Stimulated activated memory B cell treated with anti-CD40 and anti-IgM and Interleukin-4, amounts not matched to agents 10 μg/mL and 1 μg/mL and 100 μg/mL, for 72 hours (primary cell): ENCODE measurements around the gene CXCR6.

Experiments
- ATAC-seq: fragments of 150-1000 bp; cut with Tn5 transposase; 2 replicates; pipeline ENCODE4 v1.10.0; 2021
- H3K27ac Mint-ChIP-seq: one replicate; pipeline ENCODE4 v1.8.0; 2022; ENCODE audit warnings: mild to moderate bottlenecking, mixed read lengths
- H3K27me3 Mint-ChIP-seq: one replicate; pipeline ENCODE4 v1.8.0; 2022; ENCODE audit warnings: mixed read lengths
- H3K36me3 Mint-ChIP-seq: one replicate; pipeline ENCODE4 v1.8.0; 2022; ENCODE audit warnings: mixed read lengths
- H3K4me1 Mint-ChIP-seq: one replicate; pipeline ENCODE4 v1.8.0; 2022; ENCODE audit warnings: mixed read lengths
- H3K4me3 Mint-ChIP-seq: one replicate; pipeline ENCODE4 v1.8.0; 2022; ENCODE audit warnings: mild to moderate bottlenecking, moderate library complexity, mixed read lengths
- H3K9me3 Mint-ChIP-seq: one replicate; pipeline ENCODE4 v1.8.0; 2022; ENCODE audit warnings: mixed read lengths

Gene CXCR6

GRCh38 chr3:45915059-45915439, 28.2 kb upstream of the CXCR6 start:
- Mint-ChIP-seq H3K36me3 (peaks cover 7% of the 10 kb centered on the region), H3K4me1 (peaks cover 35% of the 10 kb centered on the region), H3K27me3 (no peaks in the 10 kb centered on the region), H3K27ac (peak overlapping the region; percentile 65), H3K9me3 (no peaks in the 10 kb centered on the region), H3K4me3 (no peak overlapping the region)
- no peak for ATAC-seq

DNA sequence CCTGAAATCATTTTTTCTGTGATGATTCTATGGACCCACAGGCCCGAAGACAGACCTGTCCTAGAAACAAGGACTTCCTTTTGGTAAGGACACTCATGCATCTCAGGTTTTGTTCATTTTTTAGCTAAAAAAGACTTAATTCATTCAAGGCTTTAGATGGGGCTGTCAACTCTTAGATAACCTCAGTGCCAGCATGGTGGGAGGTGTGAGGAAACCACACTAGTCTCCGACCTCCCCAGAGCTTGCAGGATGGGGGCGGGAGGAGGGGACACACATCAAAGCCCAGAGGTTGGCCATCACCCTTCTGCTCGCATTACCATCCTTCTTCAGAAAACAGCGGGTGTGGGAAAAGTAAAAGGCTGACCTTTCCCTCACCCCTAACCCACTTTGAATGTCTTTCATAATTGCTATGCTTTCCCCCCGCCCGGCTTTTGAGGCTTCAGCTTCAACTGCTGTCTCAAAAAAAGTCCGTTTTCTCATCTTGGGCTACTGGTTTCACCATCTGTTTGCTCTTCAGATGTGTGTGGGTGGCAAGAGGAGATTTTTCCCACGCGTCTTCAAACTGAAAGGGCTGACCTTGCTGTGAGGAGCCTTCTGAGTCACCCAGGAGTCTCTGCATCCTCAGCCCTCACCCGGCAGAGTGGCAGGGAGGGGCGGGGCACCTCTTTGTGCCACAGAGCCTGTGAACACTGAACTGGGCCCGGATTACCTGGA, 27.6 kb upstream of the CXCR6 start:
- H3K4me3 Mint-ChIP-seq: peak overlapping the region; percentile 34
- H3K4me1 Mint-ChIP-seq: peaks cover 31% of the 10 kb centered on the region
- peak overlapping the region; percentile 65 for H3K27ac Mint-ChIP-seq
- H3K27me3 Mint-ChIP-seq: no peaks in the 10 kb centered on the region
- H3K36me3 Mint-ChIP-seq: peaks cover 13% of the 10 kb centered on the region
- H3K9me3 Mint-ChIP-seq: no peaks in the 10 kb centered on the region
- ATAC-seq: peak; percentile 93

DNA sequence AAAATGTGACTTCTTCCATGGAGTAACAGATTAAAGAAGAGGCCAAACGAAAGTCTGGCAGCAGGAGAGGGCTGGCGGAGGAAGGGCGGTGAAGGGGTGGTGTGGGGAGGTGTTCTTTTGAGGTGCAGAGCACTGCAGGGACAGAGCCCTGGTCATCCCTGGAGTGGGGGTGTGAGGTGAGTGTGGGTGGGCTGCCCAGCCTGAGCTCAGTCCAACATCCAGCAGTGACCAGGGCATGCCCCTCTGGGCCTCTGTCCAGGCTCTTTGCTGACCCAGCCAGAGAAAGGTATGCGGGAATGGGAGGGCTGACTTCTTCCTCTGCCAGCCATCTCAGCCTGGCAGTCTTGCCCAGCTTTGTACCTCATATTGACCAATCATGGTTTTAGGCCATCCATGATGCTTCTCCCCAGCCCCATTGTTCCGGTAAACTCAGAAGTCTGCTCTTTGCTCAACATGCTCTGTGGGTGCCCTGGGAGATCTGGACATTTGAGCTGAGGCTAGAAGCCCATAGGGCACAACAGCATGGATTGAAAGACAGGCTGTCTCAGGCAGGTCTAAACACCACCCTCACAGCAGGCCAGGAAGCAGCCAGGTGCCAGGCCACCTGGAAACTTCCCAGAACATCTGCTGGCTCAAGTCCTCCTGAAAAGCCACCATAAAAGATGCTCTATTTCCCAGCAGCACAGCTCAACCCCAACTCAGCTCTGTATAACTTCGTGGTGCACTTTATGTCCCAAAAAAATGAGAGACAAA, 25.9 kb upstream of the CXCR6 start:
- Mint-ChIP-seq H3K27me3 (no peaks in the 10 kb centered on the region), H3K9me3 (no peaks in the 10 kb centered on the region), H3K27ac (no peak overlapping the region), H3K36me3 (peaks cover 29% of the 10 kb centered on the region), H3K4me3 (no peak overlapping the region), H3K4me1 (peaks cover 31% of the 10 kb centered on the region)
- no peak for ATAC-seq

DNA sequence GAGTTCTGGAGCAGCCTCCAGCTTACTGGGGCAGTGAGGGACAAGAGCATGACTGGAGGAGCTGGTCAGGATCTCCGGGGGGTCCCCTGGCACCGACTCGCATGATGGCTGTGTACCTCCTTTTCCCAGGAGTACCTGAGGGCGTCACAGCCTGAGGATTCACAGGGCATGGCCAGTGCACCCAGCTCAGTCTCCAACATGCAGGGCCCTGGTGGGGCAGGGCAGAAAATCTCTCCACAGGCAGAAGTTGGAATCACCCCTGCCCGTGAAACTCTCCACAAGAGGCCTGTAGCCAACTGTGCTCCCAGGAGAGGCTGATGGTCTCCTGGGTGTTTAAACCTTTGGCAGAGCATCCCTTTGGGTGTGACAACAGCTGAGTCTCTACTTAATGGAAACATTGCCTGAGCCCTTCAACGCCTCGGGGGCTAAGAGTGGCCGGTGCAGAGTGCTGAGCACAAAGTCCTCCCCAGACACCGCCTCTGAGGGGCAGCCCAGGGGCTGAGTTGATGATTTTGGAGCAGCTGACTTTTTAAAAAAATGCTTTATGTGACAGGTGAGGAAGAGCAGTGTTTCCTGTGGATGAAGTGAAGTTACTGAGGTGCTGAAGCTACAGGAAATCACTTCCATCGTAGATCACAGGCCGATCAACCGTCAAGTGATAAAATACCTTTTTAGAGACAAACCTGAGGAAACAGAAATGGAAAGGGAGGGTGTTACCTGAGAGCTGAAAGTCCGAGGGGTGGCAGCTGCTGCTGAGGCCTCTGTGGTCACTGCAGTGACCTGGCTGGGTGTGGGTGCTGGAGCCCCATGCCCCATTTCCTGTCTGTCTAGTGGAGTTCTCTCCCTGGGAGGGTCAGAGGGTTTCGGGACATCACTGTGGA, 21.9 kb upstream of the CXCR6 start:
- H3K4me3 Mint-ChIP-seq: no peak overlapping the region
- no peaks in the 10 kb centered on the region for H3K27me3 Mint-ChIP-seq
- H3K4me1 Mint-ChIP-seq: peaks cover 13% of the 10 kb centered on the region
- H3K36me3 Mint-ChIP-seq: peaks cover 58% of the 10 kb centered on the region
- ATAC-seq: no peak
- H3K27ac Mint-ChIP-seq: no peak overlapping the region
- no peaks in the 10 kb centered on the region for H3K9me3 Mint-ChIP-seq

DNA sequence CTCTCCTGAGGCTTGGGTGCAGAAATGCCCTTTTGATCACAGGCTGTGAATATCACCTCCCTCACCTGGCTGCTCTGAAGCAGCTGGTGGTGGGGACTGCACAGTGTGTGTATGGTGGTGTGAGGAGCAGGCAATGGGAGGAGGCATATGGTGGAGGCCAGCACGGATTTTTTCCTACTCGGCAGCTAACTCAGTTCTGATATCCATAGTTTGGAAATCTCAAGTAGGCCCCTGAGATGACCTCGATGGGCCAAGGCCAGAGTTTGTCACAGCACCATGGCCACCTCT, 21.3 kb upstream of the CXCR6 start:
- Mint-ChIP-seq H3K4me1 (peaks cover 7% of the 10 kb centered on the region), H3K27ac (no peak overlapping the region), H3K36me3 (peaks cover 64% of the 10 kb centered on the region), H3K4me3 (no peak overlapping the region), H3K9me3 (no peaks in the 10 kb centered on the region), H3K27me3 (no peaks in the 10 kb centered on the region)
- ATAC-seq: no peak

GRCh38 chr3:45922950-45923590, 20.2 kb upstream of the CXCR6 start:
- no peaks in the 10 kb centered on the region for H3K27me3 Mint-ChIP-seq
- H3K27ac Mint-ChIP-seq: no peak overlapping the region
- H3K4me3 Mint-ChIP-seq: no peak overlapping the region
- H3K36me3 Mint-ChIP-seq: peaks cover 73% of the 10 kb centered on the region
- no peak for ATAC-seq
- H3K9me3 Mint-ChIP-seq: no peaks in the 10 kb centered on the region
- peaks cover 6% of the 10 kb centered on the region for H3K4me1 Mint-ChIP-seq

DNA sequence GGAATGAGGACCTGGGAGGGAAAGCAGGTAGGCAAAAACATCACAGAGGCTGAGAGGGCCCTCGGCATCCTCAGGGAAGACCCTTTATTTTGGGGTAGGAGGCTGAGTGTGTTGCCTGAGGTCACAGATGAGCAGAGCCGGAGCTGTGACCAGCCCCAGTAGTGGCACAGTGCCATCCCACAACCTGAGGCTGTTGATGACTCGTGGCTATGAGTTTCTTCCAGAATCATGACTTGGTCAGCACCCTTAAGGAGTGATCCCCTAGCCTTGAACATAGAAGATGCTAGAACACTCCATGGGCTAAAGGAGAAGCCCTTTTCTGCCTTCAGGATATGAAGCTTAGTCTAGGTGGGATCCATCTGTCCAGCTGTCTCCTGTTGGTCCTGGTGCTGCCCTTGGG, 19.5 kb upstream of the CXCR6 start:
- H3K9me3 Mint-ChIP-seq: no peaks in the 10 kb centered on the region
- no peak overlapping the region for H3K27ac Mint-ChIP-seq
- H3K4me3 Mint-ChIP-seq: no peak overlapping the region
- no peaks in the 10 kb centered on the region for H3K27me3 Mint-ChIP-seq
- H3K4me1 Mint-ChIP-seq: peaks cover 2% of the 10 kb centered on the region
- ATAC-seq: no peak
- H3K36me3 Mint-ChIP-seq: peaks cover 76% of the 10 kb centered on the region

DNA sequence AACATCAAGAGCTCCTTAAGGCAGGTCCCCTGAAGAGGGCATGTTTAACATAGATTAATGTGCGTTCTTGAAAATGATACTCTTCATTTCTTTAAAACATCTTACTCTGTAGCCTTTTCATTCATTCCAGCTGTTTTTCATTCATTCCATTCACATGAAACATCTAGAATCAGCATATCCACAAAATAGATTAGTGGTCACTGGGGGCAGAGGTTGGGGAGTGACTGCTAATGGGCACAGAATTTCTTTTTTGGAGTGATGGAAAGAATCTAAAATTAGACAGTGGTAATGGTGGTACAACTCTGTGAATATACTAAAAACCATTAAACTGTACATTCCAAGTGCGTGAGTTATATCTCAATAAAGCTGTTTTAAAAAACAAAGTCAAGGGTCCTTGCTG, 15.4 kb upstream of the CXCR6 start:
- H3K27ac Mint-ChIP-seq: no peak overlapping the region
- no peaks in the 10 kb centered on the region for H3K27me3 Mint-ChIP-seq
- no peaks in the 10 kb centered on the region for H3K4me1 Mint-ChIP-seq
- no peak for ATAC-seq
- H3K4me3 Mint-ChIP-seq: no peak overlapping the region
- no peaks in the 10 kb centered on the region for H3K9me3 Mint-ChIP-seq
- H3K36me3 Mint-ChIP-seq: peaks cover 84% of the 10 kb centered on the region

DNA sequence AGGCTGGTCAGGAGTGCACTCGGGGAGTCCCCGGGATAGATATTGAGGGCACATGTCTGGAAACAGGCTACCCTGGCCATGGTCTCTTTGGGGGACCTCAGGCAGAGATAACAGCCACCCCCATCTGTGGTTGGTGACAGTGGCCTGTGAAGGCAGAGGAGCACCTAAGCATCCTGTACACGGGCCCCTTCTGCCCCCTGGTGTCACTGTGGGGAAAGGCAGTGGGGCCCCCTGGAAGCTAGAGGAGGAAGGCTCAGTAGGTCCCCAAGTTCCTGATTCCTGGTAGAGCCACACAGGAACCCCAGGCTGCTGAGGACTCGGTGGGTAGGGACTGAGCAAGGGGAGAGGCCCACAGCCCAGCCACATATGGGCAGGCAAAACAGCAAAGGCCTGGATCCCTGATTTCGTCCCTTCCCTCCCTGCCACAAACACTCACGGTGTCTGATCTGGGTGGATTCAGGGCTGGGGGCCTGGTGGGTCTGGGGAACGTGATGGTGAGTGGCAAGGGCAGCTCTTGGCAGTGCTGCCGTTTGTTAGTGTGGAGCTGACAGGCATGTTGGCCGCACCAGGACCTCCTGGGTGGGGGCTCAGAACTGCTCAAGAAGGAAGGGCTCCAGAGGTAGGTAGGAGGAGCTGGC, 14.1 kb upstream of the CXCR6 start:
- Mint-ChIP-seq H3K27ac (no peak overlapping the region), H3K27me3 (no peaks in the 10 kb centered on the region), H3K36me3 (peaks cover 84% of the 10 kb centered on the region), H3K4me3 (no peak overlapping the region), H3K4me1 (no peaks in the 10 kb centered on the region), H3K9me3 (no peaks in the 10 kb centered on the region)
- peak; percentile 87 for ATAC-seq

DNA sequence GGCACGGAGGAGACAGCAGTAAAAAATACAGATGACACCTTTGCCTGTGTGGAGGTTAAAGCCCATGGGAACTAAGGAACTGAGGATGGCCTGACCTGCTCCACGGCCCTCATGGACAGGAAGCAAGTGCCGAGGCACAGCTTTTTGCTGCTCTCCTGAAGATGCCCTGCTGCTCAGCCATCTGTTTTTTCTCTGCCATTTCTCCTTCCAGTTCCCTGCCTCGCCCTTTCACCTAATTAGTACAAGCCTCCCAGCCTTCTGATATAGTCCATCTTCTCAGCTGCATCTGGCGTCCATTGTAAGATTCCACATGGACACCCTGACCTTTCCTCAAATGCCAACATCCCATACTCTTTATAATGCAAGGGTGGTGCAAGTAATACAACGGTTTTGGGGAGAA, 11.8 kb upstream of the CXCR6 start:
- H3K27ac Mint-ChIP-seq: no peak overlapping the region
- no peak overlapping the region for H3K4me3 Mint-ChIP-seq
- H3K9me3 Mint-ChIP-seq: no peaks in the 10 kb centered on the region
- peaks cover 82% of the 10 kb centered on the region for H3K36me3 Mint-ChIP-seq
- H3K27me3 Mint-ChIP-seq: no peaks in the 10 kb centered on the region
- ATAC-seq: no peak
- no peaks in the 10 kb centered on the region for H3K4me1 Mint-ChIP-seq

GRCh38 chr3:45932112-45932511, 11.2 kb upstream of the CXCR6 start:
- Mint-ChIP-seq H3K4me1 (no peaks in the 10 kb centered on the region), H3K27ac (no peak overlapping the region), H3K36me3 (peaks cover 76% of the 10 kb centered on the region), H3K27me3 (no peaks in the 10 kb centered on the region), H3K9me3 (no peaks in the 10 kb centered on the region), H3K4me3 (no peak overlapping the region)
- ATAC-seq: no peak

- no peak for ATAC-seq
- Mint-ChIP-seq H3K27ac (no peak overlapping the region), H3K4me1 (peaks cover 2% of the 10 kb centered on the region), H3K27me3 (no peaks in the 10 kb centered on the region), H3K9me3 (no peaks in the 10 kb centered on the region), H3K4me3 (no peak overlapping the region), H3K36me3 (peaks cover 62% of the 10 kb centered on the region)
Measured at GRCh38 chr3:45933591-45933990, 9.7 kb upstream of the CXCR6 start.

DNA sequence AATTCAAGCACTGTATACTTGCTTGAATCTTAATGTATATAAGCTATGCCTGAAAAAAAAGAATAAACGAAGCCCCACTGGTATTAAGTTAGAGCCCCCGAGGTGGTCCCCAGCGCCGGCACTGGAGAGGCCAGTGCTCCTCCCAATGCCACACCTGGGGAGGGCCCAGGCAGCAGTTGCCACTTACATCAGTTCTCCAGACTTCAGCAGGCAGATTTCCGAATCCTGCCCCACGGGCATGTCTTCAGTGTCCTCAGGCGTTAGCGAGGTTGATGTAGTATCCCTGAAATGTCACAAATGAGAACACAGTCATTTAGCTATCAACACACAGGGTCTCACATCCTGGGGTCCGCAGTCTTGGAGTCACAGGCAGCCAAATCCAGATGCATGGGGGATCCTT, 7.0 kb upstream of the CXCR6 start:
- no peaks in the 10 kb centered on the region for H3K9me3 Mint-ChIP-seq
- peaks cover 43% of the 10 kb centered on the region for H3K36me3 Mint-ChIP-seq
- H3K4me3 Mint-ChIP-seq: no peak overlapping the region
- no peaks in the 10 kb centered on the region for H3K27me3 Mint-ChIP-seq
- H3K4me1 Mint-ChIP-seq: peaks cover 12% of the 10 kb centered on the region
- ATAC-seq: no peak
- H3K27ac Mint-ChIP-seq: no peak overlapping the region

GRCh38 chr3:45937206-45938042, 5.8 kb upstream of the CXCR6 start:
- no peak for ATAC-seq
- Mint-ChIP-seq H3K9me3 (no peaks in the 10 kb centered on the region), H3K36me3 (peaks cover 32% of the 10 kb centered on the region), H3K4me1 (peaks cover 12% of the 10 kb centered on the region), H3K27me3 (no peaks in the 10 kb centered on the region), H3K27ac (no peak overlapping the region), H3K4me3 (no peak overlapping the region)
